HL-60 (cell line): ENCODE measurements around the gene PITPNM3.

Experiments used
- GABPA ChIP-seq: IDR thresholded peaks from 2 replicates; pipeline ENCODE4 v1.6.1; 2012; ENCODE audit warnings: low read depth
- POLR2AphosphoS5 ChIP-seq: IDR thresholded peaks from 2 replicates; pipeline ENCODE4 v1.6.1; 2012; ENCODE audit warnings: low read depth
- SPI1 ChIP-seq: IDR thresholded peaks from 2 replicates; pipeline ENCODE4 v1.6.1; 2012; ENCODE audit warnings: low read depth, mild to moderate bottlenecking, borderline replicate concordance
- TF ChIP-seq, protein P1 (sequence below): IDR thresholded peaks from one replicate; pipeline ENCODE4 v1.5.1; 2011; ENCODE audit warnings: low read length, control low read depth, inconsistent platforms; ENCODE audit not compliant: insufficient read depth
- TF ChIP-seq, protein P2 (sequence below): IDR thresholded peaks from 2 replicates; pipeline ENCODE4 v1.6.1; 2012; ENCODE audit warnings: low read depth; ENCODE audit not compliant: insufficient replicate concordance

DNA sequence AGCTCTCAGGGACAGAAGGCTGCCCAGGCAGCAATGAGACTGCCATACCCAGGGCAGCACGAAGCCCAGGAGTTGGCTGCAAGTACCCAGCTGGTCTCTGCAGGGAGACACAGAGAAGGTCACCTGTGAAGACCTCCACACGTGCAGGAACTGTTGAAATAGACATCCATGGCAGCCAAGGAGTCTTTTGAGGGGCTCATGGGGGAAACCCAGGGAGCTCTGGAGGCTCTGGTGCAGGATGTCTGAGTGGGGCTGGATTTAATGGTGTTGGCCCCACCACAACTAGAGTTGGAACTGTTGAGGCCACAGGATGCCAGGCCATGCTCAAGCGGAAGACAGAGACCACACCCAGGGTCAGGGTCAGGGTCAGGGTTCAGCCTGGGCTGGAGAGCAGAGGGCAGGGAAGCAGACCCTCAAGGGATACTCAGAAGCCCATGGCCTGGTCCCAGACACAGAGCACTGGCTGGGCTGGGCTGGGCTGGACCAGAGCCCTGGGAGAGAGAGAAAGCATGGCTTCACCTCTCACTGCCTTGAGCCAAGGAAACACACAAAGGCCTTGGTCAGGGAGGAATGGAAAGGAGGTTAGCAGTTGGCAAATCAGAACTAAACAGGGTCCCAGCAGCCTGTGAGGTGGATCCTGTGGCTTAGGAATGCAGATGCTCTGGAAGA, 21.4 kb downstream of the PITPNM3 start:
- TF ChIP-seq, protein P1, sequence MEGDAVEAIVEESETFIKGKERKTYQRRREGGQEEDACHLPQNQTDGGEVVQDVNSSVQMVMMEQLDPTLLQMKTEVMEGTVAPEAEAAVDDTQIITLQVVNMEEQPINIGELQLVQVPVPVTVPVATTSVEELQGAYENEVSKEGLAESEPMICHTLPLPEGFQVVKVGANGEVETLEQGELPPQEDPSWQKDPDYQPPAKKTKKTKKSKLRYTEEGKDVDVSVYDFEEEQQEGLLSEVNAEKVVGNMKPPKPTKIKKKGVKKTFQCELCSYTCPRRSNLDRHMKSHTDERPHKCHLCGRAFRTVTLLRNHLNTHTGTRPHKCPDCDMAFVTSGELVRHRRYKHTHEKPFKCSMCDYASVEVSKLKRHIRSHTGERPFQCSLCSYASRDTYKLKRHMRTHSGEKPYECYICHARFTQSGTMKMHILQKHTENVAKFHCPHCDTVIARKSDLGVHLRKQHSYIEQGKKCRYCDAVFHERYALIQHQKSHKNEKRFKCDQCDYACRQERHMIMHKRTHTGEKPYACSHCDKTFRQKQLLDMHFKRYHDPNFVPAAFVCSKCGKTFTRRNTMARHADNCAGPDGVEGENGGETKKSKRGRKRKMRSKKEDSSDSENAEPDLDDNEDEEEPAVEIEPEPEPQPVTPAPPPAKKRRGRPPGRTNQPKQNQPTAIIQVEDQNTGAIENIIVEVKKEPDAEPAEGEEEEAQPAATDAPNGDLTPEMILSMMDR: no peak
- no peak for TF ChIP-seq POLR2AphosphoS5
- TF ChIP-seq, protein P2, sequence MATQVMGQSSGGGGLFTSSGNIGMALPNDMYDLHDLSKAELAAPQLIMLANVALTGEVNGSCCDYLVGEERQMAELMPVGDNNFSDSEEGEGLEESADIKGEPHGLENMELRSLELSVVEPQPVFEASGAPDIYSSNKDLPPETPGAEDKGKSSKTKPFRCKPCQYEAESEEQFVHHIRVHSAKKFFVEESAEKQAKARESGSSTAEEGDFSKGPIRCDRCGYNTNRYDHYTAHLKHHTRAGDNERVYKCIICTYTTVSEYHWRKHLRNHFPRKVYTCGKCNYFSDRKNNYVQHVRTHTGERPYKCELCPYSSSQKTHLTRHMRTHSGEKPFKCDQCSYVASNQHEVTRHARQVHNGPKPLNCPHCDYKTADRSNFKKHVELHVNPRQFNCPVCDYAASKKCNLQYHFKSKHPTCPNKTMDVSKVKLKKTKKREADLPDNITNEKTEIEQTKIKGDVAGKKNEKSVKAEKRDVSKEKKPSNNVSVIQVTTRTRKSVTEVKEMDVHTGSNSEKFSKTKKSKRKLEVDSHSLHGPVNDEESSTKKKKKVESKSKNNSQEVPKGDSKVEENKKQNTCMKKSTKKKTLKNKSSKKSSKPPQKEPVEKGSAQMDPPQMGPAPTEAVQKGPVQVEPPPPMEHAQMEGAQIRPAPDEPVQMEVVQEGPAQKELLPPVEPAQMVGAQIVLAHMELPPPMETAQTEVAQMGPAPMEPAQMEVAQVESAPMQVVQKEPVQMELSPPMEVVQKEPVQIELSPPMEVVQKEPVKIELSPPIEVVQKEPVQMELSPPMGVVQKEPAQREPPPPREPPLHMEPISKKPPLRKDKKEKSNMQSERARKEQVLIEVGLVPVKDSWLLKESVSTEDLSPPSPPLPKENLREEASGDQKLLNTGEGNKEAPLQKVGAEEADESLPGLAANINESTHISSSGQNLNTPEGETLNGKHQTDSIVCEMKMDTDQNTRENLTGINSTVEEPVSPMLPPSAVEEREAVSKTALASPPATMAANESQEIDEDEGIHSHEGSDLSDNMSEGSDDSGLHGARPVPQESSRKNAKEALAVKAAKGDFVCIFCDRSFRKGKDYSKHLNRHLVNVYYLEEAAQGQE: no peak
- no peak for TF ChIP-seq SPI1
- no peak for TF ChIP-seq GABPA
